Measurements from ENCODE around the gene CRB1. TPM values are rescaled to one million over a fixed set of nuclear protein-coding genes. Genes with fewer than 3 reads are reported as not detected.

Gene CRB1
- total RNA-seq, 1 experiment from 2014 or later = not detected

DNA sequence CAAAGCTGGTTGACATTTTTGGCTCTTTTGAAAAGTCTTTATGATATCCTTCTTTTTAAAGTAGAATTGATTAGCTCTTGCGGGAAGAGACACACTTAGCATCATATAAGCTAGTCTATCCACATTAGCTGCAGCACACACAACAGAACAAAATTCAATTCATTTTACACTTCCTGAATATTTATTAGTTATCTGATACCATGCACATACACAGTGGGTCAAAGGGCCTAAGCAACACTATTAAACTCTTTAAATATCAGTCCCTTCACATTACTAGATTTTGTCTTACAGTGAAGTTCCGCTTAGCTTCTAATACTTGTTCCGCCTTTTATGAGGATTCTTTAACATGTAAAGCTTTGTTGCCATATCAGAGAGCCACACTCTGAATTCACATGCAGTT is 169.5 kb downstream of the CRB1 start:
- in situ Hi-C loops (cut with HindIII; ENCODE audit: low pct_unique_long_range_greater_than_20kb, low sequenced_read_pairs) = no loop called here

DNA sequence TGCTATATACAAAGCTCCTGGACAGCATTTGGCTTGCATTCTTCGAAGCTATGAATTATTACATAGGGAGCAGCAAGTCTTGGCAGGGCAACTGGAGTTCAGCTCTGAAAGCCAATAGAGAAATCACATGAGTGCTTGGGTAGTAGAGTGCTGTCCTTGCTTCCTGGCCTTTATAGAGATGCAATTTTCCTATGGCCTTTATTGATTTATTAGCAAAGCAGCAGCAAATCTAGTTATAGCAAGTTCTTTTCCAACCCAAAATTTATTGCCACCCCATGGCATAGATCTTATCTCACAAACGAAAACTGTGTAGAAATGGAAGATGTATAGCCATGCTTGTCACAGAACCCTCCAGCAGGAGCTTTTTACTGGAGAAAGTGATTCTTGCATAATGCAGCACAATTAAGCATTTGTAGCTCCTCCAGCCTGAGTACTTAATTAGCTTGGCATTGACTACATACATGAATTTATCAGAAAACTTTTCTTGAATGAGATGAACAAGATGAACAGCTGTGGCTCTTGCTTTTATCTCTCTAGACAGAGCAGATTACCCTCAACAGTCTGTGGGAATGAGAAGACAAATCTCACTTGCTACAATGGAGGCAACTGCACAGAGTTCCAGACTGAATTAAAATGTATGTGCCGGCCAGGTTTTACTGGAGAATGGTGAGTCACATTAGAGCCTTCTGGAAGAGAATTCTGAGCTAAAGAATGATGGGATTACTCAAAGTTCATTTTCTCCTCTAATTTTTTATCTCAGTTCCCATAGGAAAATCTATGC is 170.1 kb downstream of the CRB1 start:
- no peak for ATAC-seq
- Histone ChIP-seq H3K36me3 (ENCODE audit: control insufficient read depth, insufficient read depth, low read length) (no peaks in the 10 kb centered on the region), H3K27ac (ENCODE audit: low read length) (no peak overlapping the region), H3K4me1 (ENCODE audit: control insufficient read depth, insufficient read depth, low read length) (no peaks in the 10 kb centered on the region), H3K4me3 (ENCODE audit: low read depth in 2 of 2, low read length in 2 of 2) (no peak overlapping the region), H3K27me3 (ENCODE audit: control insufficient read depth, insufficient read depth, low read length) (no peaks in the 10 kb centered on the region; the same call in 1 of the 2 replicates), H3K9me3 (ENCODE audit: control insufficient read depth, insufficient read depth, low read depth, low read length) (no peaks in the 10 kb centered on the region)
- intact Hi-C loops (cut with micrococcal nuclease; ENCODE audit: unreplicated experiment) (no loop called here), in situ Hi-C loops (cut with HindIII; ENCODE audit: low pct_unique_long_range_greater_than_20kb, low sequenced_read_pairs) (no loop called here)
- DNase-seq (ENCODE audit: low read depth, low spot score) = no peak
- CTCF ChIA-PET = no interaction called here
- POLR2A ChIA-PET = no interaction called here
- TF ChIP-seq, protein P1, sequence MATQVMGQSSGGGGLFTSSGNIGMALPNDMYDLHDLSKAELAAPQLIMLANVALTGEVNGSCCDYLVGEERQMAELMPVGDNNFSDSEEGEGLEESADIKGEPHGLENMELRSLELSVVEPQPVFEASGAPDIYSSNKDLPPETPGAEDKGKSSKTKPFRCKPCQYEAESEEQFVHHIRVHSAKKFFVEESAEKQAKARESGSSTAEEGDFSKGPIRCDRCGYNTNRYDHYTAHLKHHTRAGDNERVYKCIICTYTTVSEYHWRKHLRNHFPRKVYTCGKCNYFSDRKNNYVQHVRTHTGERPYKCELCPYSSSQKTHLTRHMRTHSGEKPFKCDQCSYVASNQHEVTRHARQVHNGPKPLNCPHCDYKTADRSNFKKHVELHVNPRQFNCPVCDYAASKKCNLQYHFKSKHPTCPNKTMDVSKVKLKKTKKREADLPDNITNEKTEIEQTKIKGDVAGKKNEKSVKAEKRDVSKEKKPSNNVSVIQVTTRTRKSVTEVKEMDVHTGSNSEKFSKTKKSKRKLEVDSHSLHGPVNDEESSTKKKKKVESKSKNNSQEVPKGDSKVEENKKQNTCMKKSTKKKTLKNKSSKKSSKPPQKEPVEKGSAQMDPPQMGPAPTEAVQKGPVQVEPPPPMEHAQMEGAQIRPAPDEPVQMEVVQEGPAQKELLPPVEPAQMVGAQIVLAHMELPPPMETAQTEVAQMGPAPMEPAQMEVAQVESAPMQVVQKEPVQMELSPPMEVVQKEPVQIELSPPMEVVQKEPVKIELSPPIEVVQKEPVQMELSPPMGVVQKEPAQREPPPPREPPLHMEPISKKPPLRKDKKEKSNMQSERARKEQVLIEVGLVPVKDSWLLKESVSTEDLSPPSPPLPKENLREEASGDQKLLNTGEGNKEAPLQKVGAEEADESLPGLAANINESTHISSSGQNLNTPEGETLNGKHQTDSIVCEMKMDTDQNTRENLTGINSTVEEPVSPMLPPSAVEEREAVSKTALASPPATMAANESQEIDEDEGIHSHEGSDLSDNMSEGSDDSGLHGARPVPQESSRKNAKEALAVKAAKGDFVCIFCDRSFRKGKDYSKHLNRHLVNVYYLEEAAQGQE (IDR thresholded peaks at IDR 0.05; ENCODE audit: insufficient read depth in 1 of 2, low read depth in 2 of 2, low read length in 1 of 2) = no peak
- BruUV-seq (replicated peaks) = no TSS peak

More for the DNA sequence above, 169.5 kb downstream of the CRB1 start:
- ATAC-seq (no peak), DNase-seq (ENCODE audit: low read depth, low spot score) (no peak)
- no peak for TF ChIP-seq SIN3A (IDR thresholded peaks at IDR 0.05; ENCODE audit: borderline replicate concordance, insufficient read depth, low read depth, low read length)
- TF ChIP-seq, protein P1 (IDR thresholded peaks at IDR 0.05; ENCODE audit: insufficient read depth in 1 of 2, low read depth in 2 of 2, low read length in 1 of 2) = no peak
- CTCF ChIA-PET = no interaction called here
- Histone ChIP-seq H3K4me3 (ENCODE audit: low read depth in 2 of 2, low read length in 2 of 2) (no peak overlapping the region), H3K27ac (ENCODE audit: low read length) (no peak overlapping the region), H3K4me1 (ENCODE audit: control insufficient read depth, insufficient read depth, low read length) (no peaks in the 10 kb centered on the region), H3K9me3 (ENCODE audit: control insufficient read depth, insufficient read depth, low read depth, low read length) (no peaks in the 10 kb centered on the region), H3K27me3 (ENCODE audit: control insufficient read depth, insufficient read depth, low read length) (no peaks in the 10 kb centered on the region; the same call in 1 of the 2 replicates), H3K36me3 (ENCODE audit: control insufficient read depth, insufficient read depth, low read length) (no peaks in the 10 kb centered on the region)
- intact Hi-C loops (cut with micrococcal nuclease; ENCODE audit: unreplicated experiment) = no loop called here
- POLR2A ChIA-PET = no interaction called here
- BruUV-seq (replicated peaks) = no TSS peak

DNA sequence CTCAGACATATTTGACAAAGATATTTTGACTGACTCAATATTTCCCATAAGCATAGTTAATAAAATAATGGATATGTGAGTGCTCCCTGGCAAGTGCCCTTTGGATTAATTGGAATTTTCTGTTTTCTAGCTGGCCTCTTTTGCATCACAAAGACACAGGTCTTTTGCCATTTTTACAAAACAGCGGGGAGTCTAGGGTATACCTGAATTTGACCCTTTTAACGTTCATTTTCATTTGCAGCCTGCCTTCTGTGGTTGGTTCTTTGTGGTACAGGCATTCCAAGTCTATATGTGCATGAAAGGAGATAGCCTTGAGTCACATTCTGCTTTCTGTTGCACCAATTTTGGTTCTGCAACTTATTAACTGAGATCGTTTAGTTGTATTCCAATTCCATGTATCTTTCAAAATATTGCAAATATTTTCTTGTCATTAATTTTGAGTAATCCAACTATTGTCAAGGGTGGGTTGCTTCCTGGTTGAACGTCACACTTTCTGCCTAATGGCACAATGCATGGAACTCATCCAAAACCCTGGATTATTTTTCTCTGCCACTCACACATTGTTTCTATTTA is 171.7 kb downstream of the CRB1 start:
- TF ChIP-seq, protein P2, sequence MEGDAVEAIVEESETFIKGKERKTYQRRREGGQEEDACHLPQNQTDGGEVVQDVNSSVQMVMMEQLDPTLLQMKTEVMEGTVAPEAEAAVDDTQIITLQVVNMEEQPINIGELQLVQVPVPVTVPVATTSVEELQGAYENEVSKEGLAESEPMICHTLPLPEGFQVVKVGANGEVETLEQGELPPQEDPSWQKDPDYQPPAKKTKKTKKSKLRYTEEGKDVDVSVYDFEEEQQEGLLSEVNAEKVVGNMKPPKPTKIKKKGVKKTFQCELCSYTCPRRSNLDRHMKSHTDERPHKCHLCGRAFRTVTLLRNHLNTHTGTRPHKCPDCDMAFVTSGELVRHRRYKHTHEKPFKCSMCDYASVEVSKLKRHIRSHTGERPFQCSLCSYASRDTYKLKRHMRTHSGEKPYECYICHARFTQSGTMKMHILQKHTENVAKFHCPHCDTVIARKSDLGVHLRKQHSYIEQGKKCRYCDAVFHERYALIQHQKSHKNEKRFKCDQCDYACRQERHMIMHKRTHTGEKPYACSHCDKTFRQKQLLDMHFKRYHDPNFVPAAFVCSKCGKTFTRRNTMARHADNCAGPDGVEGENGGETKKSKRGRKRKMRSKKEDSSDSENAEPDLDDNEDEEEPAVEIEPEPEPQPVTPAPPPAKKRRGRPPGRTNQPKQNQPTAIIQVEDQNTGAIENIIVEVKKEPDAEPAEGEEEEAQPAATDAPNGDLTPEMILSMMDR (IDR thresholded peaks at IDR 0.05) = no peak
- TF ChIP-seq, protein P1 (IDR thresholded peaks at IDR 0.05; ENCODE audit: insufficient read depth in 1 of 2, low read depth in 2 of 2, low read length in 1 of 2) = no peak
- TF ChIP-seq TCF7L2 (IDR thresholded peaks at IDR 0.05; ENCODE audit: low read depth, low read length) (no peak), POLR2AphosphoS5 (IDR thresholded peaks at IDR 0.05; ENCODE audit: low read depth, low read length) (no peak), SIN3A (IDR thresholded peaks at IDR 0.05; ENCODE audit: borderline replicate concordance, insufficient read depth, low read depth, low read length) (no peak)
- no peak overlapping the region for H3K4me3 ChIP-seq (ENCODE audit: low read depth in 2 of 2, low read length in 2 of 2)
- no TSS peak for BruUV-seq (replicated peaks)
- no peaks in the 10 kb centered on the region for H3K9me3 ChIP-seq (ENCODE audit: control insufficient read depth, insufficient read depth, low read depth, low read length)
- H3K27me3 ChIP-seq (ENCODE audit: control insufficient read depth, insufficient read depth, low read length) = no peaks in the 10 kb centered on the region; the same call in 1 of the 2 replicates
- H3K4me1 ChIP-seq (ENCODE audit: control insufficient read depth, insufficient read depth, low read length) = no peaks in the 10 kb centered on the region
- intact Hi-C loops (cut with micrococcal nuclease; ENCODE audit: unreplicated experiment) = no loop called here
- DNase-seq (ENCODE audit: low read depth, low spot score) (no peak), ATAC-seq (no peak)
- H3K36me3 ChIP-seq (ENCODE audit: control insufficient read depth, insufficient read depth, low read length) = no peaks in the 10 kb centered on the region
- in situ Hi-C loops (cut with HindIII; ENCODE audit: low pct_unique_long_range_greater_than_20kb, low sequenced_read_pairs) = no loop called here
- no peak overlapping the region for H3K27ac ChIP-seq (ENCODE audit: low read length)
- ChIA-PET CTCF (no interaction called here), POLR2A (no interaction called here)

Data from Panc1 (cell line).